HCT116 (cell line): ENCODE measurements around the gene RCC1. TPM values are rescaled to one million over a fixed set of nuclear protein-coding genes. Genes with fewer than 3 reads are reported as not detected.

Experiments
- ATAC-seq: fragments of 200-7000 bp; cut with Tn5 transposase; 2 replicates; pipeline ENCODE4 v1.9.1; 2020; ENCODE audit warnings: mild to moderate bottlenecking, moderate library complexity
- Bru-seq: library from RNA; stranded (reverse); fragments of 400-500 nt; gene quantifications from one replicate; lab custom pipeline; 2021; lab: Mats Ljungman, UMichigan
- BruChase-seq, 2 experiments: library from RNA; stranded (reverse); fragments of 400-500 nt; gene quantifications; one replicate each; lab custom pipeline; 2021; lab: Mats Ljungman, UMichigan
- BruUV-seq: library from RNA; stranded (reverse); fragments of 400-500 nt; replicated peaks from 2 replicates; lab custom pipeline; 2021; lab: Mats Ljungman, UMichigan
- CTCF ChIA-PET: fragments of 300-600 bp; sonication (Branson Sonifier 250); formaldehyde crosslinking; loops from one replicate; lab custom pipeline; 2021; ENCODE audit warnings: antibody characterized with exemption; lab: Charles Lee
- POLR2A ChIA-PET: fragments of 300-600, 350-600 bp; sonication (Branson Sonifier 250); formaldehyde crosslinking; loops from one replicate; lab custom pipeline; 2021; ENCODE audit warnings: antibody characterized with exemption; lab: Charles Lee
- RAD21 ChIA-PET, 2 experiments: fragments of 300-600 bp; sonication (Branson Sonifier 250); formaldehyde crosslinking; loops; one replicate each; lab custom pipeline; 2023; ENCODE audit warnings: low total read pairs in 2 of 2; ENCODE audit not compliant: uncharacterized antibody in 2 of 2, unreplicated experiment in 2 of 2, low non-redundant PET in 1 of 2; lab: Charles Lee
- DNase-seq: peaks from one replicate; pipeline ENCODE4 v3.0.0-alpha.2; 2010; ENCODE audit warnings: low read depth, low spot score
- H2AFZ ChIP-seq: fragments of 200-600 bp; shearing (Covaris generic), sonication (generic); 2 replicates; pipeline ENCODE4 v1.6.1; 2017; ENCODE audit warnings: low read depth, mixed run types, mixed read lengths, antibody characterized with exemption, low read length; ENCODE audit not compliant: poor library complexity, severe bottlenecking
- H3K27ac ChIP-seq: 2 replicates; pipeline ENCODE4 v1.5.1; 2012; ENCODE audit warnings: low read depth, low read length
- H3K27me3 ChIP-seq: fragments of 200-600 bp; sonication (generic); 2 replicates; pipeline ENCODE4 v1.6.1; 2016; ENCODE audit warnings: mixed run types, low read length, mixed read lengths; ENCODE audit not compliant: insufficient read depth
- H3K36me3 ChIP-seq, 2 experiments: fragments of 200-500 bp in 1 of 2; fragments of 200-600 bp in 1 of 2; sonication (Bioruptor generic) in 1 of 2; sonication (generic) in 1 of 2; 2 replicates each; pipeline versions ENCODE4 v1.5.1 to v1.6.1; 2014 to 2016; ENCODE audit warnings: low read length in 2 of 2, inconsistent platforms in 1 of 2, mixed read lengths in 1 of 2, mixed run types in 1 of 2; ENCODE audit not compliant: insufficient read depth in 2 of 2, control insufficient read depth in 1 of 2
- H3K4me1 ChIP-seq, 2 experiments: fragments of 200-600 bp in 1 of 2; sonication (generic) in 1 of 2; 2 replicates each; pipeline versions ENCODE4 v1.5.1 to v1.6.1; 2012 to 2017; ENCODE audit warnings: low read length in 2 of 2, inconsistent platforms in 1 of 2, mild to moderate bottlenecking in 1 of 2, mixed read lengths in 1 of 2, mixed run types in 1 of 2, moderate library complexity in 1 of 2; ENCODE audit not compliant: insufficient read depth in 2 of 2, control insufficient read depth in 1 of 2
- H3K4me2 ChIP-seq: fragments of 200-600 bp; sonication (generic); 2 replicates; pipeline ENCODE4 v1.6.1; 2017; ENCODE audit warnings: mixed run types, low read length, mixed read lengths
- H3K4me3 ChIP-seq, 2 experiments: fragments of 200-600 bp in 1 of 2; sonication (generic) in 1 of 2; replicated peaks in 1 of 2; 2 replicates each; pipeline ENCODE4 v1.5.1; 2011 to 2016; ENCODE audit warnings: low read length in 2 of 2, control low read depth in 1 of 2, low read depth in 1 of 2, mild to moderate bottlenecking in 1 of 2, mixed read lengths in 1 of 2, mixed run types in 1 of 2
- H3K79me2 ChIP-seq: fragments of 200-600 bp; sonication (generic); 2 replicates; pipeline ENCODE4 v1.6.1; 2017; ENCODE audit warnings: mild to moderate bottlenecking, mixed run types, low read length, moderate library complexity, mixed read lengths; ENCODE audit not compliant: insufficient read depth
- H3K9ac ChIP-seq: fragments of 200-600 bp; sonication (generic); 2 replicates; pipeline ENCODE4 v1.6.1; 2016; ENCODE audit warnings: low read length, mixed read lengths
- H3K9me2 ChIP-seq: fragments of 200-600 bp; sonication (generic), shearing (Covaris generic); 2 replicates; pipeline ENCODE4 v1.6.1; 2017; ENCODE audit warnings: mixed run types, mild to moderate bottlenecking, moderate library complexity; ENCODE audit not compliant: insufficient read depth
- H3K9me3 ChIP-seq, 2 experiments: fragments of 200-500 bp in 1 of 2; fragments of 200-600 bp in 1 of 2; sonication (Bioruptor generic) in 1 of 2; sonication (generic) in 1 of 2; 2 replicates each; pipeline ENCODE4 v1.6.1; 2014 to 2017; ENCODE audit warnings: low read length in 2 of 2, mixed read lengths in 2 of 2, inconsistent platforms in 1 of 2, low read depth in 1 of 2, mild to moderate bottlenecking in 1 of 2, mixed run types in 1 of 2, moderate library complexity in 1 of 2; ENCODE audit not compliant: control insufficient read depth in 1 of 2, insufficient read depth in 1 of 2
- H4K20me1 ChIP-seq: fragments of 200-600 bp; sonication (generic), shearing (Covaris generic); 2 replicates; pipeline ENCODE4 v1.6.1; 2017; ENCODE audit warnings: mixed run types, mild to moderate bottlenecking, moderate library complexity; ENCODE audit not compliant: insufficient read depth
- ELF1 ChIP-seq: IDR thresholded peaks from 2 replicates; pipeline ENCODE4 v1.6.1; 2012; ENCODE audit warnings: low read depth, borderline replicate concordance
- EZH2phosphoT487 ChIP-seq: fragments of 200-600 bp; IDR thresholded peaks from 2 replicates; pipeline ENCODE4 v1.6.1; 2018; ENCODE audit warnings: antibody characterized with exemption, borderline replicate concordance
- POLR2A ChIP-seq: IDR thresholded peaks from 2 replicates; pipeline ENCODE4 v1.7.0; 2011; ENCODE audit warnings: borderline replicate concordance; ENCODE audit not compliant: insufficient read depth, insufficient read length; ENCODE audit errors: extremely low read depth
- POLR2AphosphoS5 ChIP-seq: IDR thresholded peaks from 2 replicates; pipeline ENCODE4 v1.6.1; 2011; ENCODE audit warnings: mild to moderate bottlenecking, low read depth, low read length, moderate library complexity
- SP1 ChIP-seq: IDR thresholded peaks from 2 replicates; pipeline ENCODE4 v1.6.1; 2012; ENCODE audit warnings: low read depth
- SRF ChIP-seq: IDR thresholded peaks from 2 replicates; pipeline ENCODE4 v1.6.1; 2012; ENCODE audit warnings: low read depth
- YY1 ChIP-seq: IDR thresholded peaks from 2 replicates; pipeline ENCODE4 v1.6.1; 2011; ENCODE audit warnings: low read length, low read depth, moderate library complexity, mild to moderate bottlenecking; ENCODE audit not compliant: insufficient replicate concordance; ENCODE audit errors: extremely low read depth
- ZFX ChIP-seq: fragments of 450-650 bp; IDR thresholded peaks from 2 replicates; pipeline ENCODE4 v1.6.1; 2017
- intact Hi-C: fragments of 100-400 bp; cut with micrococcal nuclease; formaldehyde crosslinking; loops from 2 replicates; pipeline ENCODE4 v1.10.0; 2022
- long read RNA-seq: library from polyadenylated mRNA; unstranded; transcript quantifications from one replicate; pipeline ENCODE4 v2.0.0, GENCODE V29; 2021; ENCODE audit not compliant: unreplicated experiment
- polyA plus RNA-seq: library from polyadenylated mRNA; unstranded; fragments of >200 nt; gene quantifications from 2 replicates; pipeline ENCODE4 v1.2.1, GENCODE V29; 2012; ENCODE audit warnings: missing spikeins
- total RNA-seq: library from RNA; stranded (reverse); gene quantifications from one replicate; pipeline ENCODE4 v1.2.1, GENCODE V29; 2021; ENCODE audit not compliant: unreplicated experiment
- TF ChIP-seq, protein P1 (sequence below): IDR thresholded peaks from 2 replicates; pipeline ENCODE4 v1.6.1; 2012
- TF ChIP-seq, protein P2 (sequence below): IDR thresholded peaks from 2 replicates; pipeline ENCODE4 v1.6.1; 2011; ENCODE audit warnings: mild to moderate bottlenecking, low read length, moderate library complexity; ENCODE audit not compliant: insufficient replicate concordance; ENCODE audit errors: extremely low read depth
- TF ChIP-seq, protein P3 (sequence below): IDR thresholded peaks from 2 replicates; pipeline ENCODE4 v1.6.1; 2012
- TF ChIP-seq, protein P4 (sequence below): IDR thresholded peaks from 2 replicates; pipeline ENCODE4 v1.6.1; 2012; ENCODE audit warnings: low read depth

The RCC1 gene, protein sequence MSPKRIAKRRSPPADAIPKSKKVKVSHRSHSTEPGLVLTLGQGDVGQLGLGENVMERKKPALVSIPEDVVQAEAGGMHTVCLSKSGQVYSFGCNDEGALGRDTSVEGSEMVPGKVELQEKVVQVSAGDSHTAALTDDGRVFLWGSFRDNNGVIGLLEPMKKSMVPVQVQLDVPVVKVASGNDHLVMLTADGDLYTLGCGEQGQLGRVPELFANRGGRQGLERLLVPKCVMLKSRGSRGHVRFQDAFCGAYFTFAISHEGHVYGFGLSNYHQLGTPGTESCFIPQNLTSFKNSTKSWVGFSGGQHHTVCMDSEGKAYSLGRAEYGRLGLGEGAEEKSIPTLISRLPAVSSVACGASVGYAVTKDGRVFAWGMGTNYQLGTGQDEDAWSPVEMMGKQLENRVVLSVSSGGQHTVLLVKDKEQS
- total RNA-seq (124 TPM), Bru-seq, nascent RNA (percentile 93 among the genes with signal in this experiment), BruChase-seq, experiment 1, labeled RNA remaining after a 6-hour chase (percentile 93 among the genes with signal in this experiment), BruChase-seq, experiment 2, labeled RNA remaining after a 2-hour chase (percentile 91 among the genes with signal in this experiment)
- 113 and 117 TPM in 2 replicates for polyA plus RNA-seq
- long read RNA-seq, transcript RCC1-202 (10 exons, 2,424 nt) = major isoform, 70 of 168 reads
- long read RNA-seq, partial matches to known transcripts = 18 of 168 reads
- long read RNA-seq, other reads (novel, unspliced or antisense) = 73 of 168 reads

- Histone ChIP-seq H3K9me3 (no peaks in the 10 kb centered on the region), H3K27ac (peak within 1 kb of the TSS; percentile 97), H3K27me3 (no peaks in the 10 kb centered on the region), H3K36me3 (peaks cover 21 to 36% of the 10 kb centered on the region in 2 experiments), H3K4me1 (peaks cover 29 to 72% of the 10 kb centered on the region in 2 experiments), H2AFZ (peak within 1 kb of the TSS; percentile 12), H3K9ac (peak within 1 kb of the TSS; percentile 87), H3K79me2 (peaks cover 40% of the 10 kb centered on the region), H3K4me3 (peak within 1 kb of the TSS; percentile 82 to 94), H3K4me2 (peak within 1 kb of the TSS; percentile 78), H3K9me2 (no peaks in the 10 kb centered on the region), H4K20me1 (peaks cover 12% of the 10 kb centered on the region; the same call in 1 of the 2 replicates)
- TSS peak; percentile 94 for BruUV-seq
- RAD21 ChIA-PET = no interaction called here
- peak; percentile 62 for ATAC-seq
- TF ChIP-seq, protein P1, sequence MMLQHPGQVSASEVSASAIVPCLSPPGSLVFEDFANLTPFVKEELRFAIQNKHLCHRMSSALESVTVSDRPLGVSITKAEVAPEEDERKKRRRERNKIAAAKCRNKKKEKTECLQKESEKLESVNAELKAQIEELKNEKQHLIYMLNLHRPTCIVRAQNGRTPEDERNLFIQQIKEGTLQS = no peak
- TF ChIP-seq SRF = no peak
- TF ChIP-seq SP1 = no peak
- TF ChIP-seq POLR2AphosphoS5 = peak; percentile 100
- TF ChIP-seq POLR2A = peak; percentile 99
- TF ChIP-seq, protein P2, sequence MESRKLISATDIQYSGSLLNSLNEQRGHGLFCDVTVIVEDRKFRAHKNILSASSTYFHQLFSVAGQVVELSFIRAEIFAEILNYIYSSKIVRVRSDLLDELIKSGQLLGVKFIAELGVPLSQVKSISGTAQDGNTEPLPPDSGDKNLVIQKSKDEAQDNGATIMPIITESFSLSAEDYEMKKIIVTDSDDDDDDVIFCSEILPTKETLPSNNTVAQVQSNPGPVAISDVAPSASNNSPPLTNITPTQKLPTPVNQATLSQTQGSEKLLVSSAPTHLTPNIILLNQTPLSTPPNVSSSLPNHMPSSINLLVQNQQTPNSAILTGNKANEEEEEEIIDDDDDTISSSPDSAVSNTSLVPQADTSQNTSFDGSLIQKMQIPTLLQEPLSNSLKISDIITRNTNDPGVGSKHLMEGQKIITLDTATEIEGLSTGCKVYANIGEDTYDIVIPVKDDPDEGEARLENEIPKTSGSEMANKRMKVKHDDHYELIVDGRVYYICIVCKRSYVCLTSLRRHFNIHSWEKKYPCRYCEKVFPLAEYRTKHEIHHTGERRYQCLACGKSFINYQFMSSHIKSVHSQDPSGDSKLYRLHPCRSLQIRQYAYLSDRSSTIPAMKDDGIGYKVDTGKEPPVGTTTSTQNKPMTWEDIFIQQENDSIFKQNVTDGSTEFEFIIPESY = peak; percentile 95
- TF ChIP-seq, protein P3, sequence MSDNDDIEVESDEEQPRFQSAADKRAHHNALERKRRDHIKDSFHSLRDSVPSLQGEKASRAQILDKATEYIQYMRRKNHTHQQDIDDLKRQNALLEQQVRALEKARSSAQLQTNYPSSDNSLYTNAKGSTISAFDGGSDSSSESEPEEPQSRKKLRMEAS = no peak
- no peak for TF ChIP-seq ELF1
- TF ChIP-seq, protein P4, sequence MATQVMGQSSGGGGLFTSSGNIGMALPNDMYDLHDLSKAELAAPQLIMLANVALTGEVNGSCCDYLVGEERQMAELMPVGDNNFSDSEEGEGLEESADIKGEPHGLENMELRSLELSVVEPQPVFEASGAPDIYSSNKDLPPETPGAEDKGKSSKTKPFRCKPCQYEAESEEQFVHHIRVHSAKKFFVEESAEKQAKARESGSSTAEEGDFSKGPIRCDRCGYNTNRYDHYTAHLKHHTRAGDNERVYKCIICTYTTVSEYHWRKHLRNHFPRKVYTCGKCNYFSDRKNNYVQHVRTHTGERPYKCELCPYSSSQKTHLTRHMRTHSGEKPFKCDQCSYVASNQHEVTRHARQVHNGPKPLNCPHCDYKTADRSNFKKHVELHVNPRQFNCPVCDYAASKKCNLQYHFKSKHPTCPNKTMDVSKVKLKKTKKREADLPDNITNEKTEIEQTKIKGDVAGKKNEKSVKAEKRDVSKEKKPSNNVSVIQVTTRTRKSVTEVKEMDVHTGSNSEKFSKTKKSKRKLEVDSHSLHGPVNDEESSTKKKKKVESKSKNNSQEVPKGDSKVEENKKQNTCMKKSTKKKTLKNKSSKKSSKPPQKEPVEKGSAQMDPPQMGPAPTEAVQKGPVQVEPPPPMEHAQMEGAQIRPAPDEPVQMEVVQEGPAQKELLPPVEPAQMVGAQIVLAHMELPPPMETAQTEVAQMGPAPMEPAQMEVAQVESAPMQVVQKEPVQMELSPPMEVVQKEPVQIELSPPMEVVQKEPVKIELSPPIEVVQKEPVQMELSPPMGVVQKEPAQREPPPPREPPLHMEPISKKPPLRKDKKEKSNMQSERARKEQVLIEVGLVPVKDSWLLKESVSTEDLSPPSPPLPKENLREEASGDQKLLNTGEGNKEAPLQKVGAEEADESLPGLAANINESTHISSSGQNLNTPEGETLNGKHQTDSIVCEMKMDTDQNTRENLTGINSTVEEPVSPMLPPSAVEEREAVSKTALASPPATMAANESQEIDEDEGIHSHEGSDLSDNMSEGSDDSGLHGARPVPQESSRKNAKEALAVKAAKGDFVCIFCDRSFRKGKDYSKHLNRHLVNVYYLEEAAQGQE = no peak
- TF ChIP-seq EZH2phosphoT487 = no peak
- peak; percentile 23 for TF ChIP-seq YY1
- peak; percentile 43 for TF ChIP-seq ZFX
- CTCF ChIA-PET = no interaction called here
- intact Hi-C loops = loop anchor here (5.0 kb wide), 2 partner anchors 232 to 258 kb away; partner anchors contain the start of gene YTHDF2
- POLR2A ChIA-PET = interaction anchor here (0.8 to 5.8 kb wide), 16 partner anchors 11 to 372 kb away, joined by 3 to 48 read pairs (median 4); partner anchors contain the start of genes MED18 and RNU11
- DNase-seq = peak; percentile 97
Measured at GRCh38 chr1:28505406-28506187, at the start of gene RCC1. Gene RCC1, plus strand, starts transcription at chr1:28506043. Its CDS starts 23,824 bp downstream, at chr1:28529867.
